ENCODE data around the gene EPHA10. TPM values are rescaled to one million over a fixed set of nuclear protein-coding genes. Genes with fewer than 3 reads are reported as not detected.

Gene EPHA10
- total and polyA plus RNA-seq, 11 donors, result 0.01 to 0.60 (median 0.12) TPM; not detected in 5

- intact Hi-C loops (cut with DNase I), result no loop called here
- H3K4me1 ChIP-seq, result peaks cover 0 to 17% (median 0%) of the 10 kb centered on the region in 12 donors
- DNase-seq (no peak), ATAC-seq (no peak)
- H3K27me3 ChIP-seq, result peaks cover 8 to 89% (median 52%) of the 10 kb centered on the region in 9 donors
- H3K4me3 ChIP-seq, result peak overlapping the region in 1 of 12 donors; percentile 49
- no peak for TF ChIP-seq CTCF (IDR thresholded peaks at IDR 0.05)
- H3K9me3 ChIP-seq, result no peaks in the 10 kb centered on the region
- H3K27ac ChIP-seq, result no peak overlapping the region
- H3K36me3 ChIP-seq, result no peaks in the 10 kb centered on the region
- WGBS, 4 donors, result 6 to 11% (median 6%) methylated on average over 36 to 52 of the region's 52 CpGs
Measured at GRCh38 chr1:37753473-37754321, 11.2 kb downstream of the EPHA10 start.

GRCh38 chr1:37752583-37753471 lies 12.1 kb downstream of the EPHA10 start:
- H3K27ac ChIP-seq, result no peak overlapping the region
- no peaks in the 10 kb centered on the region for H3K9me3 ChIP-seq
- 2 to 6% (median 3%) methylated on average over 23 to 105 of the region's 105 CpGs for WGBS, 4 donors
- intact Hi-C loops (cut with DNase I), result no loop called here
- H3K4me1 ChIP-seq, result peaks cover 0 to 17% (median 0%) of the 10 kb centered on the region in 12 donors
- H3K27me3 ChIP-seq, result peaks cover 8 to 82% (median 52%) of the 10 kb centered on the region in 9 donors
- ATAC-seq, result peak in 2 of 4 donors; percentile 53 to 61
- H3K36me3 ChIP-seq, result no peaks in the 10 kb centered on the region
- DNase-seq, result no peak
- H3K4me3 ChIP-seq, result peak overlapping the region in 7 of 12 donors; percentile 3 to 49 (median 30)
- TF ChIP-seq CTCF (IDR thresholded peaks at IDR 0.05), result no peak
- no peak for TF ChIP-seq POLR2A (IDR thresholded peaks at IDR 0.05)

GRCh38 chr1:37752213-37752582 lies 12.7 kb downstream of the EPHA10 start:
- Histone ChIP-seq H3K4me1 (peaks cover 0 to 17% (median 0%) of the 10 kb centered on the region in 12 donors), H3K4me3 (peak overlapping the region in 2 of 12 donors; percentile 38 to 49), H3K36me3 (no peaks in the 10 kb centered on the region), H3K27ac (no peak overlapping the region), H3K27me3 (peaks cover 8 to 84% (median 48%) of the 10 kb centered on the region in 9 donors), H3K9me3 (peaks cover 0 to 6% (median 0%) of the 10 kb centered on the region in 12 donors)
- TF ChIP-seq POLR2A (IDR thresholded peaks at IDR 0.05) (no peak), CTCF (IDR thresholded peaks at IDR 0.05) (no peak)
- ATAC-seq, result no peak
- intact Hi-C loops (cut with DNase I), result no loop called here
- WGBS, 4 donors, result 20 to 30% (median 21%) methylated on average over 11 of the region's 11 CpGs
- no peak for DNase-seq

- no peaks in the 10 kb centered on the region for H3K36me3 ChIP-seq
- no peak for DNase-seq
- H3K27ac ChIP-seq, result no peak overlapping the region
- TF ChIP-seq CTCF (IDR thresholded peaks at IDR 0.05), result no peak
- TF ChIP-seq POLR2A (IDR thresholded peaks at IDR 0.05), result no peak
- WGBS, 4 donors, result 91 to 98% (median 95%) methylated on average over 1 of the region's 1 CpG
- peaks cover 3 to 79% (median 30%) of the 10 kb centered on the region in 9 donors for H3K27me3 ChIP-seq
- ATAC-seq, result no peak
- peaks cover 0 to 12% (median 0%) of the 10 kb centered on the region in 12 donors for H3K9me3 ChIP-seq
- intact Hi-C loops (cut with DNase I), result no loop called here
- H3K4me1 ChIP-seq, result peaks cover 0 to 12% (median 0%) of the 10 kb centered on the region in 12 donors
- H3K4me3 ChIP-seq, result no peak overlapping the region
Measured at GRCh38 chr1:37748565-37748964, 16.4 kb downstream of the EPHA10 start.
